Cardiac fibroblast (primary cell): ENCODE data around the gene ZNF311.

Experiments
- DNase-seq, 2 donors: peaks; one replicate each; pipeline versions ENCODE4 v3.0.0 to v3.0.0-alpha.2; 2010; ENCODE audit warnings: low read depth in 2 of 2
- H3K4me3 ChIP-seq, 2 donors: replicated peaks in 1 of 2; 1 replicate in 1 of 2; 2 replicates in 1 of 2; pipeline ENCODE4 v1.5.1; 2011; ENCODE audit warnings: low read depth in 2 of 2, low read length in 2 of 2, mild to moderate bottlenecking in 2 of 2, moderate library complexity in 1 of 2
- CTCF ChIP-seq: IDR thresholded peaks from one replicate; pipeline ENCODE4 v1.5.1; 2011; ENCODE audit warnings: low read depth, mild to moderate bottlenecking, low read length, inconsistent platforms

The ZNF311 gene

DNA sequence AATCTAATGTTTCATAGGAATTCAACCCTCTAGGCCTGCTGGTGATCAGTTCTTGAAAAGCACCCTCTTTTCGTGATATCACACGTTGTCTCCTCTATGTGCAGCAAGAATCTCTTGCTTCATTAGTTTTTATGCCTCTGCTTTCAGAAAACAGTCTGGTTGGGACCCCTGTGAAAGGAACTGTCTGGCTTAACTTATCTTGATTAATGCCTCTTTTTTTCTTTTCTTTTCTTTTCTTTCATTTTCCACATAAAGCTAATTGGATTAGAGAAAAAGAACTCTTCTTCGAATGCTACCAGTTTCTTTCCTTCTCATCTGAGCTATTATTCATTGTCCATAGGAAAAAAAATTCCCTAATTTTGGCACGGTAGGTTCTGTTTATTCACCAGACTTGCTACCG lies 21.3 kb downstream of the ZNF311 start:
- H3K4me3 ChIP-seq: no peak overlapping the region
- TF ChIP-seq CTCF: no peak
- no peak for DNase-seq

DNA sequence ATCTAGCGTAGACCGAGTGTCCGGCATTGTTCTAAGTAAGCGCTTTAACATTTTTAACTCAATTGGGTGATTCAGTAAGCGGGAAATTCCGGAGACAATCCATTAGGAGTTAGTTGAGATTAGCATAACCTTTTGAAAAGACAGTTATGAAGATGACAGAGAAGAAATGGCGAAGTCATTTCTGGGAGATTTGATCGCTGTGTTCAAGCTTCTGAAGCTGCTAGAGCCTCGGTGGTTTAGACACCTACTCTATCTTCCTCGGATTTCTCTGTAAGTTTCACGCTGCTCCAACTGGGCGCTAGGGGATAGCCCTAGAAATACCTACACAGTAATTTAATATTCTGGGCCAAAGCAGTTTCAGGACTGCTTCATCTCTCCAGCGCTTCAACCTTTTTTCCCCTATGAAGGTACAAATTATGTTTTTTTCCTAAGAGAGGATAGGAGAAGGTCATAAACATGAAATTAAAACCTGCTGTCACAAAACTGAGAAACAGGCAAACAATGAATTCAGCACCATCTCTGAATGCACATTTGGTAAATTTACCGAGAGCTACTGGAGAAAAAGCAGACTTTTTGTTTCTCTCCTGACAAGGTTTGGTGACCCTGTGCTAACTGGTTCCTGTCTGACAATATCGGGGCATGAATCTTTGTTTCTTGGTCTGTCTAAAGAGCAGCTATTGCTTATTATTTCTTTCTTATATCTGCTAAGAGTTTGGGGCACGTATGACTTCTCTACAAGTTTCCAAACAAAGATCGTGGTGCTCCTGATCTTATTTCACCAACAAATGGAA lies 22.4 kb downstream of the ZNF311 start:
- peak overlapping the region; percentile 59 to 69 for H3K4me3 ChIP-seq
- peak; percentile 67 to 78 for DNase-seq
- peak; percentile 23 for TF ChIP-seq CTCF

DNA sequence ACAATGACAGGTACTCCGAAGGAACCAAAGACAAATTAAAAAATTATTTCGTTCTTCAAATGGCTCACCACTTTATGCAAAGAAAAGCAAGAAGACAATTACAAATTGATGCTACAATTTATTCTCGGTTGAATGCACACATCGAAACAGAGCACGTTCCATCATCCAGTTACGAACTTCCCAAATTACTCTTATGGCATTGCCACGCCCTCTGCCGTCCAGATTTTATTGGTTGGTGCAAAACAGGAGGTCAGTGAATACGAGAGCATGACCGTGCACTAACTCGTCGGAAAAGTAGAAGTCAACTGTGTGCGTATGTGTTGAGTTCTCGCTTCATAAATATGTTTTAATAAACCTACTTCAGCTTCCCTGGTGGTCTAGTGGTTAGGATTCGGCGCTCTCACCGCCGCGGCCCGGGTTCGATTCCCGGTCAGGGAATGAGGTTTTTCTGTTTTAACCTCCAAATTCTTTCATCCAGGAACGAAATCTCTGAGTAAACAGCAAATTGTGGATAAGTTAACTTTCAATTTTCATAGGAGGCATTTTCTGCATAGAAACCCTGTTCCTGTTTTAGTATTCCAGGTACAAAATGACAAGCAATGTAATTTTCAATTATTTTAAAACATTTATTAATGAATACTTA lies 23.2 kb downstream of the ZNF311 start:
- peak overlapping the region; percentile 59 to 69 for H3K4me3 ChIP-seq
- DNase-seq: peak; percentile 95 to 96
- no peak for TF ChIP-seq CTCF

DNA sequence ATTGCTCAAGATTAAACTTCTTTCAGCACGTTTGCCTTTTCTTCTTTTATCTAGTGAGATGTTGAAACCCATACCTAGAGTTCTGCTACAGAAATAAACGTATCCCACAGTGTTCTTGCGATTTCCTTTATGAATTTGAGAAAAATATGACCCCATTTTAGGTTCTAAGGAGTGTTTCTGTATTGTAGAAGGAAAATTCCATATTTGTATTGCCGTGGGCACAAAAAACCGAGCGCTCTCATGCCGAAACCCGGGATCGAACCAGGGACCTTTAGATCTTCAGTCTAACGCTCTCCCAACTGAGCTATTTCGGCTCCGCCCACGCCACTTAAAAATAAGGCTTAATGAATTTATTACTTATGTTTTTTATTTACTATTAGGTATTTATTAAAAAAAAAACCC lies 23.7 kb downstream of the ZNF311 start:
- peak; percentile 76 to 86 for DNase-seq
- TF ChIP-seq CTCF: no peak
- peak overlapping the region; percentile 59 to 69 for H3K4me3 ChIP-seq

GRCh38 chr6:28980852-28981430 lies 24.2 kb downstream of the ZNF311 start:
- DNase-seq: peak; percentile 84
- H3K4me3 ChIP-seq: peak overlapping the region; percentile 59 to 69
- TF ChIP-seq CTCF: peak; percentile 51

DNA sequence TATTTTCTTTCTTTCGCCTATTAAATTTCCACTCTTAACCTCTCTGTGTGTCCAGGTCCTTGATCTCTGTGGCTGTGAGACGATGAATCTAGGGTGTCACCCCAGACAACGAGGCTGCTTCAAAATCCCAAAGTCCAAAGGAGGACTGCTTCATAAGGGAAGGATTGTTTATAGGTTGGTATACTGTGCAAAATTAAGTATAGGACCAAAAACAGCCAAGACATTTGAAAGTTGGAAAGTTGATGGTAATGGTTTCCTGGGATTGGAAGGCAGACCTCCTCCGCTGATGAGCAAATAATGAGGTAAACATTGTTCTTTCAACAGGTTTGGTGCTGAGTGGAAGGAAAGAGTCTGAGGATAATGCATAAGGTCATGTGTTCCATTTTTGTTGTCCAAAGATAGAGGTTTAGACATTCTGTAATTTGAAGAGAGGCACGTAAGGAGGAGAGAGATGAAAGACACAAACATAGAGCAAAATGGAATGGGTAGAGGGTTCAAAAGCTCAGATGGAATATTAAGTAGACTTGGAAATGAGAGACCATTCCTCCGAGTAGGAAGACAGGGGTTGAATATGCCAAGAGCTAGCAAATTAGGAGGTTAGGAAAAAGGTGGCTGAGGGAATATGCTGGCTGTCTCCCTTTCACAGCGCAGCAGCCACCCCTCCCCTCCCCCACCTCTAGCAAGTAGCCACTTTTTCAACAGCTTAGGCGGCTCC lies 24.8 kb downstream of the ZNF311 start:
- no peak for TF ChIP-seq CTCF
- H3K4me3 ChIP-seq: peak overlapping the region; percentile 59 to 69
- peak; percentile 20 to 27 for DNase-seq
